ENCODE measurements around the gene SSTR3.
"Not testable (repeated sequence)": the region's sequence is repeated elsewhere in the genome, so short reads cannot be mapped to it uniquely, and the experiment has no call there.

The SSTR3 gene

GRCh38 chr22:37210041-37210803 lies 2.1 kb downstream of the SSTR3 start:
- DNase-seq (ENCODE audit: low spot score), result no peak

- no peak for DNase-seq (ENCODE audit: low spot score)
Measured at GRCh38 chr22:37209140-37209845, 3.0 kb downstream of the SSTR3 start.

- no peak for DNase-seq (ENCODE audit: low spot score)
Measured at GRCh38 chr22:37208401-37209139, 3.7 kb downstream of the SSTR3 start.

- no peak for DNase-seq (ENCODE audit: low spot score)
Measured at GRCh38 chr22:37207981-37208380, 4.3 kb downstream of the SSTR3 start.

GRCh38 chr22:37206841-37207821 lies 5.1 kb downstream of the SSTR3 start:
- DNase-seq (ENCODE audit: low spot score), result no peak

GRCh38 chr22:37206118-37206840 lies 6.0 kb downstream of the SSTR3 start:
- no peak for DNase-seq (ENCODE audit: low spot score)

GRCh38 chr22:37205046-37205445 lies 7.2 kb downstream of the SSTR3 start:
- DNase-seq (ENCODE audit: low spot score), result no peak

GRCh38 chr22:37204045-37204655 lies 8.1 kb downstream of the SSTR3 start:
- no peak for DNase-seq (ENCODE audit: low spot score)

- DNase-seq (ENCODE audit: low spot score), result no peak
Measured at GRCh38 chr22:37203354-37204044, 8.8 kb downstream of the SSTR3 start.

- no peak for DNase-seq (ENCODE audit: low spot score)
Measured at GRCh38 chr22:37202716-37203115, 9.6 kb downstream of the SSTR3 start.

- no peak for DNase-seq (ENCODE audit: low spot score)
Measured at GRCh38 chr22:37202001-37202555, 10.2 kb downstream of the SSTR3 start.

- not testable (repeated sequence) for DNase-seq (ENCODE audit: low spot score)
Measured at GRCh38 chr22:37201443-37201820, 10.8 kb downstream of the SSTR3 start.

GRCh38 chr22:37199760-37200108 lies 12.5 kb downstream of the SSTR3 start:
- DNase-seq (ENCODE audit: low spot score), result no peak

GRCh38 chr22:37199103-37199759 lies 13.0 kb downstream of the SSTR3 start:
- peak; percentile 100 for DNase-seq (ENCODE audit: low spot score)

GRCh38 chr22:37198258-37199102 lies 13.8 kb downstream of the SSTR3 start:
- peak; percentile 94 for DNase-seq (ENCODE audit: low spot score)

- DNase-seq (ENCODE audit: low spot score), result no peak
Measured at GRCh38 chr22:37197451-37198257, 14.6 kb downstream of the SSTR3 start.
